Stomach (tissue), 4 donors: ENCODE data around the gene ATP11C.

Experiments
- CTCF ChIP-seq, 7 experiments: fragments of 450-650 bp in 4 of 7; fragments of 200-600 bp in 3 of 7; sonication (generic) in 3 of 7; IDR thresholded peaks; one replicate each; pipeline ENCODE4 v1.5.1; 2016 to 2019; ENCODE audit warnings: antibody characterized with exemption in 7 of 7, control low read depth in 2 of 7, mild to moderate bottlenecking in 1 of 7
- EP300 ChIP-seq: sonication (generic); formaldehyde crosslinking; IDR thresholded peaks from one replicate; pipeline ENCODE4 v1.6.1; 2017; ENCODE audit warnings: antibody characterized with exemption
- POLR2A ChIP-seq, 4 donors: fragments of 450-650 bp; IDR thresholded peaks; one replicate each; pipeline ENCODE4 v1.6.1; 2016; ENCODE audit warnings: antibody characterized with exemption in 4 of 4, control low read depth in 2 of 4, mild to moderate bottlenecking in 1 of 4, moderate library complexity in 1 of 4

DNA sequence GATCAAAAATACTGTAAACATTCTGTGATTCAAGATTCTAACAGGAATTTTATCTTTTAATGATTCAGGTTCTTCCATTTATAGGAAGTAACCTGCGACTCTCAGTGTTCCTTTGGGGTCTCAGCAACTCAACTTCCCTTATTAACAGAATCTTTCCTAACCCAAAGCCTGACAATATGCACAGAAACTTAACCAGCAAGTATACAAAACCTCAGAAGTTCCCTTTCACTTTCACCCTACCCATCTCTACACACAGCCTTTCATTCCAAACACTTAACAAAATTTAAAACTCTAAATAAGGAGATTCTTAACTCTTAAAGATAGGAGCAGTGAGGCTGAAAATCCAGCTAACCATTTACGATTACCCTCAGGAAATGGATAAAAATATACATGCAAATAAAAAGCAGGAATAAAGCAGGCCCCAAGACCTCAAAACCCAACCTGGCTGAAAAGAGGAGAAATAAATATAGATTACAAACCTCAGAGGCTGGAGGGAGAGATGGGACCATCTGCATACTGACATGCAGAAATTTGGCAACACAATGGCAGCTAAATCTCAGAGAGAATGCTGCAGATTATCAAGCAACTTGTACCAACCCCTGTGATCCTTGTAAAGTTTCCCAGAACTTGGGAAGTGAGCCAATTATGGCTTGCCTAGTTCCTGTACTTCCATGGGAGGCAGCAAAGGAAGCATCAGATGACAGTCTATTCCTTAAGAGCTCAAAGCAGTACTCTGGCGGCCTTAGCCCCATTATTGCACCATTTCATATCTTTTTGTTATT is 101.0 kb downstream of the ATP11C start:
- no peak for TF ChIP-seq POLR2A (IDR thresholded peaks at IDR 0.05)
- no peak for TF ChIP-seq CTCF (IDR thresholded peaks at IDR 0.05)
- no peak for TF ChIP-seq EP300
